SK-N-SH (cell line): Measurements from ENCODE around the gene STX3. TPM values are rescaled to one million over a fixed set of nuclear protein-coding genes. Genes with fewer than 3 reads are reported as not detected.

ENCODE experiments used
- CTCF ChIA-PET: fragments of 300-600, 350-600 bp; formaldehyde crosslinking; extraction: SDS; loops from one replicate; lab custom pipeline; 2021; lab: Yijun Ruan, JAX
- POLR2A ChIA-PET: fragments of 350-600 bp; sonication (Branson Sonifier 250); formaldehyde crosslinking; extraction: SDS; loops from one replicate; lab custom pipeline; 2020; ENCODE audit warnings: antibody characterized with exemption, inconsistent platforms; lab: Yijun Ruan, JAX
- DNase-seq: peaks from one replicate; pipeline ENCODE4 v3.0.0; 2012
- H2AFZ ChIP-seq: fragments of 200-600 bp; sonication (generic); 2 replicates; pipeline ENCODE4 v1.8.1; 2016; ENCODE audit warnings: antibody characterized with exemption, mild to moderate bottlenecking, low read depth
- H3F3A ChIP-seq: fragments of 200-600 bp; sonication (generic); replicated peaks from 2 replicates; pipeline ENCODE3; 2016; ENCODE audit warnings: antibody characterized with exemption, mild to moderate bottlenecking; ENCODE audit not compliant: insufficient read depth
- H3K27ac ChIP-seq, 2 experiments: fragments of 200-500 bp in 1 of 2; fragments of 200-600 bp in 1 of 2; sonication (Bioruptor generic) in 1 of 2; sonication (generic), shearing (Covaris generic) in 1 of 2; 2 replicates each; pipeline versions ENCODE4 v1.5.1 to v1.6.1; 2014 to 2016; ENCODE audit warnings: low read depth in 2 of 2, inconsistent platforms in 1 of 2, low read length in 1 of 2, mild to moderate bottlenecking in 1 of 2, mixed read lengths in 1 of 2
- H3K27me3 ChIP-seq: fragments of 200-600 bp; sonication (generic), shearing (Covaris generic); 2 replicates; pipeline ENCODE4 v1.6.1; 2016; ENCODE audit warnings: mixed run types; ENCODE audit not compliant: insufficient read depth
- H3K36me3 ChIP-seq, 2 experiments: fragments of 200-500 bp in 1 of 2; fragments of 200-600 bp in 1 of 2; sonication (Bioruptor generic) in 1 of 2; sonication (generic) in 1 of 2; replicated peaks in 1 of 2; 2 replicates each; pipeline versions ENCODE3 to v1.5.1; 2014 to 2016; ENCODE audit warnings: low read length in 1 of 2, mild to moderate bottlenecking in 1 of 2; ENCODE audit not compliant: insufficient read depth in 2 of 2, control insufficient read depth in 1 of 2
- H3K4me1 ChIP-seq, 2 experiments: fragments of 200-500 bp in 1 of 2; fragments of 200-600 bp in 1 of 2; sonication (Bioruptor generic) in 1 of 2; sonication (generic), shearing (Covaris generic) in 1 of 2; 2 replicates each; pipeline versions ENCODE4 v1.5.1 to v1.6.1; 2014 to 2016; ENCODE audit warnings: low read depth in 1 of 2, low read length in 1 of 2, mixed run types in 1 of 2; ENCODE audit not compliant: insufficient read depth in 2 of 2, control insufficient read depth in 1 of 2
- H3K4me2 ChIP-seq: fragments of 200-600 bp; sonication (generic), shearing (Covaris generic); 2 replicates; pipeline ENCODE4 v1.6.1; 2017; ENCODE audit warnings: mixed run types
- H3K4me3 ChIP-seq, 2 experiments: fragments of 200-500 bp in 1 of 2; fragments of 200-600 bp in 1 of 2; sonication (Bioruptor generic) in 1 of 2; sonication (generic), shearing (Covaris generic) in 1 of 2; 2 replicates each; pipeline versions ENCODE4 v1.5.1 to v1.8.1; 2014 to 2016; ENCODE audit warnings: low read depth in 2 of 2, inconsistent platforms in 1 of 2, low read length in 1 of 2, mild to moderate bottlenecking in 1 of 2, mixed read lengths in 1 of 2, moderate library complexity in 1 of 2
- H3K79me2 ChIP-seq: fragments of 200-600 bp; sonication (generic); 2 replicates; pipeline ENCODE4 v1.8.1; 2017; ENCODE audit warnings: mild to moderate bottlenecking; ENCODE audit not compliant: insufficient read depth
- H3K9ac ChIP-seq: fragments of 200-600 bp; sonication (generic); 2 replicates; pipeline ENCODE4 v1.6.1; 2017; ENCODE audit warnings: mixed run types
- H3K9me2 ChIP-seq: fragments of 200-600 bp; sonication (generic); 2 replicates; pipeline ENCODE4 v1.6.1; 2017; ENCODE audit warnings: mixed run types
- H3K9me3 ChIP-seq: fragments of 200-600 bp; sonication (generic); 2 replicates; pipeline ENCODE4 v1.6.1; 2017; ENCODE audit warnings: mixed run types, mild to moderate bottlenecking, moderate library complexity
- H4K20me1 ChIP-seq: fragments of 200-600 bp; sonication (generic); 2 replicates; pipeline ENCODE4 v1.6.1; 2017; ENCODE audit warnings: mild to moderate bottlenecking, mixed run types; ENCODE audit not compliant: insufficient read depth
- CHD2 ChIP-seq: fragments of 150-350 bp; IDR thresholded peaks from 2 replicates; pipeline ENCODE4 v1.6.1; 2018; ENCODE audit warnings: low read length; ENCODE audit not compliant: partially characterized antibody
- FOSL2 ChIP-seq: IDR thresholded peaks from 2 replicates; pipeline ENCODE4 v1.4.0; 2012; ENCODE audit warnings: low read depth, mild to moderate bottlenecking, moderate library complexity, borderline replicate concordance
- NFIC ChIP-seq: IDR thresholded peaks from 2 replicates; pipeline ENCODE4 v1.4.0; 2012; ENCODE audit warnings: borderline replicate concordance
- RCOR1 ChIP-seq: fragments of 150-350 bp; IDR thresholded peaks from 2 replicates; pipeline ENCODE4 v1.6.1; 2017; ENCODE audit warnings: antibody characterized with exemption, low read length
- SIN3A ChIP-seq: IDR thresholded peaks from 2 replicates; pipeline ENCODE4 v1.6.1; 2012; ENCODE audit warnings: low read depth, mild to moderate bottlenecking, low read length, moderate library complexity, borderline replicate concordance
- WGBS: methylation state at CpG from one replicate; pipeline ENCODE4 v1.1.6; 2017; ENCODE audit warnings: low lambda C conversion rate; 5-methylcytosine and 5-hydroxymethylcytosine counted together
- polyA plus RNA-seq, 3 experiments: library from polyadenylated mRNA; depleted of rRNA; stranded (reverse); fragments of >200 nt; gene quantifications; 2 replicates each; pipeline ENCODE4 v1.2.3, GENCODE V29; 2012
- TF ChIP-seq, protein P1 (sequence below): fragments of 150-350 bp; IDR thresholded peaks from 2 replicates; pipeline ENCODE4 v1.6.1; 2016; ENCODE audit warnings: mild to moderate bottlenecking, low read depth, low read length
- TF ChIP-seq, protein P2 (sequence below): IDR thresholded peaks from 2 replicates; pipeline ENCODE4; 2012
- TF ChIP-seq, protein P3 (sequence below): IDR thresholded peaks from 2 replicates; pipeline ENCODE4 v1.4.0; 2012; ENCODE audit warnings: low read depth, borderline replicate concordance

STX3 gene
- polyA plus RNA-seq, 1 of the 3 experiments (the other 2 are of a cell fraction) = 21.4 TPM

DNA sequence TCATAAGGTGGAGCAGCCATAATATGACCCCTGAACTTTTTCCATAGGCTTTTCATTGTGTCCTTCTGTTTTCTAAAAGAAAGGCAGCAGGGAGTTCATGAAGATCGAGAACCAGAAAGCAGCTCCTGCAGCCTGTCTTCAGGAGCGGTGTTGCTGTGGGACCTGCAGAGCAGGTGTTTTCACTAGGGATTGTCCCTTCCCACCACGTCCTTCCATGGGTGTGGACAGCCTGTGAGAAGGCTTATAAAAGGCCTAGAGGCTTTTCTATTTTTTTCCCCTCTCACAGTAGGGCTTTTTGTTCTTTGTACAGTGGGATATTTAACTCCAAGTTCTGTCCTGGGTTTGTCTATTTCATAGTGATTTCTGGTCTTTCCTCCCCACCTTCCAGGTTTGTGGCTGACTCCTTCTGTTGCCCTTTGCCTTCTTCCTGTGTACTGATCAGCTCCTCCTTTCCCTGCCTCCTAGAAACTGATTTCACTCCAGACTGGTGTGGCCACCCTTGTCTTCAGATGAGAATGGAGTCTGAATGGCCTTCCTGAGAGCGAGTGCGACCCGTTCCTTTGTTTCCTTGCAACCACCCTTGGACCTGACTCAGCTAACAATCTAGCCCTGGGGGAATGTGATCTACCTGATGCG is 45.3 kb downstream of the STX3 start:
- no peaks in the 10 kb centered on the region for H4K20me1 ChIP-seq
- H3K27me3 ChIP-seq = no peaks in the 10 kb centered on the region
- H3K9ac ChIP-seq = no peak overlapping the region
- H3K9me2 ChIP-seq = no peaks in the 10 kb centered on the region
- POLR2A ChIA-PET = no interaction called here
- H3K4me3 ChIP-seq = no peak overlapping the region
- no peak for DNase-seq
- WGBS = 86% methylated on average over 7 of the region's 7 CpGs
- peaks cover 48% of the 10 kb centered on the region in 2 experiments for H3K36me3 ChIP-seq
- H2AFZ ChIP-seq = no peak overlapping the region
- H3K79me2 ChIP-seq = no peaks in the 10 kb centered on the region
- no peaks in the 10 kb centered on the region for H3K9me3 ChIP-seq
- peaks cover 25% of the 10 kb centered on the region for H3F3A ChIP-seq
- H3K4me2 ChIP-seq = no peak overlapping the region
- no peak for TF ChIP-seq CHD2
- TF ChIP-seq, protein P1, sequence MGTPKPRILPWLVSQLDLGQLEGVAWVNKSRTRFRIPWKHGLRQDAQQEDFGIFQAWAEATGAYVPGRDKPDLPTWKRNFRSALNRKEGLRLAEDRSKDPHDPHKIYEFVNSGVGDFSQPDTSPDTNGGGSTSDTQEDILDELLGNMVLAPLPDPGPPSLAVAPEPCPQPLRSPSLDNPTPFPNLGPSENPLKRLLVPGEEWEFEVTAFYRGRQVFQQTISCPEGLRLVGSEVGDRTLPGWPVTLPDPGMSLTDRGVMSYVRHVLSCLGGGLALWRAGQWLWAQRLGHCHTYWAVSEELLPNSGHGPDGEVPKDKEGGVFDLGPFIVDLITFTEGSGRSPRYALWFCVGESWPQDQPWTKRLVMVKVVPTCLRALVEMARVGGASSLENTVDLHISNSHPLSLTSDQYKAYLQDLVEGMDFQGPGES = no peak
- TF ChIP-seq, protein P2, sequence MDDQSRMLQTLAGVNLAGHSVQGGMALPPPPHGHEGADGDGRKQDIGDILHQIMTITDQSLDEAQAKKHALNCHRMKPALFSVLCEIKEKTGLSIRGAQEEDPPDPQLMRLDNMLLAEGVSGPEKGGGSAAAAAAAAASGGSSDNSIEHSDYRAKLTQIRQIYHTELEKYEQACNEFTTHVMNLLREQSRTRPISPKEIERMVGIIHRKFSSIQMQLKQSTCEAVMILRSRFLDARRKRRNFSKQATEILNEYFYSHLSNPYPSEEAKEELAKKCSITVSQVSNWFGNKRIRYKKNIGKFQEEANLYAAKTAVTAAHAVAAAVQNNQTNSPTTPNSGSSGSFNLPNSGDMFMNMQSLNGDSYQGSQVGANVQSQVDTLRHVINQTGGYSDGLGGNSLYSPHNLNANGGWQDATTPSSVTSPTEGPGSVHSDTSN = no peak
- TF ChIP-seq SIN3A = no peak
- TF ChIP-seq, protein P3, sequence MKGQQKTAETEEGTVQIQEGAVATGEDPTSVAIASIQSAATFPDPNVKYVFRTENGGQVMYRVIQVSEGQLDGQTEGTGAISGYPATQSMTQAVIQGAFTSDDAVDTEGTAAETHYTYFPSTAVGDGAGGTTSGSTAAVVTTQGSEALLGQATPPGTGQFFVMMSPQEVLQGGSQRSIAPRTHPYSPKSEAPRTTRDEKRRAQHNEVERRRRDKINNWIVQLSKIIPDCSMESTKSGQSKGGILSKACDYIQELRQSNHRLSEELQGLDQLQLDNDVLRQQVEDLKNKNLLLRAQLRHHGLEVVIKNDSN = no peak
- no peak for TF ChIP-seq RCOR1
- H3K4me1 ChIP-seq = no peaks in the 10 kb centered on the region
- CTCF ChIA-PET = interaction anchor here (1.4 to 7.2 kb wide), 5 partner anchors 9 to 104 kb away, joined by 4 to 88 read pairs (median 6); partner anchors contain the start of gene STX3
- H3K27ac ChIP-seq = no peak overlapping the region

DNA sequence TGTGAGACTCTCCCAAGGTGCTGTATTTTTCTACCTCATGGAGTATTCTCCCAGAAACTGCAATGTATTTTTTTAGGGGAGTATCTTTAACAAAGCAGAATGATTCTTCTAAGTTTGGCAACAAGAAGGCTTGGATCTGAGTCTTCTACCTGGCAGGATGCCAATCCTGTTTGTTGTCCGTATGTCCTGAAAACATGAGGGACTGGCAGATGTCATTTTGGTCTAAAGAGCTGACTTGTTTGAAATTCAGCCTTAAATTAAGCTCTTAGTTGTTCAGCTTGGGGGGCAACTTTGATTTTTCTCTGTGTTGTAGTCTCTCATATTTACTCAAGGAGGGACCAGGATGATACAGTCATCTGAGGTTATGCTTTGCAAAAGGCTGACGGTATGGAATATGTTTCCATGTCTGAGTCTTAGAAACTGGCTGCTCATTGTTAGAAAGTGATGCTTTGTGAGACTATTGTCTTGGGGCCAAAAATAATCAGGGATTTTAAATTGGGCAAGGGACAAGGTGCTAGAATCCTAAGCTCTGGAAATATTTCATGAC is 46.1 kb downstream of the STX3 start:
- no peaks in the 10 kb centered on the region for H3K79me2 ChIP-seq
- peak overlapping the region in 1 of 2 experiments; percentile 43; a peak in 1 of 4 replicates for H3K27ac ChIP-seq
- H3K4me2 ChIP-seq = no peak overlapping the region
- H4K20me1 ChIP-seq = no peaks in the 10 kb centered on the region
- H3K36me3 ChIP-seq = peaks cover 48 to 51% of the 10 kb centered on the region in 2 experiments
- TF ChIP-seq FOSL2 (no peak), NFIC (0 out of 2 replicates have a peak, but pooled peaks have one; percentile 20)
- ChIA-PET CTCF (interaction anchor here (0.8 to 7.2 kb wide), 18 partner anchors 8 to 113 kb away, joined by 3 to 88 read pairs (median 4); partner anchors contain the start of gene STX3), POLR2A (interaction anchor here (0.6 kb wide), 1 partner anchor 46 kb away, joined by 4 read pairs; the partner anchor contains the start of gene STX3)
- WGBS = 71% methylated on average over 2 of the region's 2 CpGs
- no peak overlapping the region for H3K4me3 ChIP-seq
- H3K9me2 ChIP-seq = no peaks in the 10 kb centered on the region
- no peak for DNase-seq
- no peak overlapping the region for H2AFZ ChIP-seq
- no peak overlapping the region for H3K9ac ChIP-seq
- H3K9me3 ChIP-seq = no peaks in the 10 kb centered on the region
- H3K4me1 ChIP-seq = no peaks in the 10 kb centered on the region
- no peaks in the 10 kb centered on the region for H3K27me3 ChIP-seq
- peaks cover 25% of the 10 kb centered on the region for H3F3A ChIP-seq
